Panc1 (cell line): ENCODE measurements around the gene CEP170.
"Not testable (repeated sequence)": the region's sequence is repeated elsewhere in the genome, so short reads cannot be mapped to it uniquely, and the experiment has no call there.

Experiments used
- CTCF ChIP-seq: fragments of 450-650 bp; IDR thresholded peaks from 2 replicates; pipeline ENCODE4 v1.5.1; 2017; ENCODE audit warnings: mild to moderate bottlenecking
- POLR2AphosphoS5 ChIP-seq: IDR thresholded peaks from 2 replicates; pipeline ENCODE4 v1.6.1; 2012; ENCODE audit warnings: mild to moderate bottlenecking, low read depth, low read length, moderate library complexity
- REST ChIP-seq, 2 experiments: IDR thresholded peaks; 2 replicates each; pipeline ENCODE4 v1.6.1; 2011 to 2012; ENCODE audit warnings: low read depth in 2 of 2, control low read depth in 1 of 2, low read length in 1 of 2, mild to moderate bottlenecking in 1 of 2, moderate library complexity in 1 of 2; ENCODE audit not compliant: insufficient read depth in 1 of 2
- TCF7L2 ChIP-seq: IDR thresholded peaks from 2 replicates; pipeline ENCODE4 v1.6.1; 2011; ENCODE audit warnings: mild to moderate bottlenecking, low read depth, low read length, inconsistent platforms

- TF ChIP-seq POLR2AphosphoS5; CTCF; REST (IDR thresholded peaks at IDR 0.05; ENCODE audit: insufficient read depth in 1 of 2, low read depth in 2 of 2, low read length in 1 of 2); TCF7L2: not testable (repeated sequence)
Measured at GRCh38 chr1:243177792-243178191, 77.3 kb downstream of the CEP170 start.
